NB4 (cell line): Measurements from ENCODE around the gene HUWE1.

Source experiments
- MYC ChIP-seq: IDR thresholded peaks from 2 replicates; pipeline ENCODE4 v1.6.1; 2011; ENCODE audit warnings: low read depth, low read length
- POLR2A ChIP-seq: IDR thresholded peaks from 2 replicates; pipeline ENCODE4 v1.6.1; 2011; ENCODE audit warnings: mild to moderate bottlenecking; ENCODE audit not compliant: insufficient read length; ENCODE audit errors: extremely low read depth
- TF ChIP-seq, protein P1 (sequence below): IDR thresholded peaks from one replicate; pipeline ENCODE4 v1.5.1; 2012; ENCODE audit warnings: low read depth, low read length
- TF ChIP-seq, protein P2 (sequence below): IDR thresholded peaks from 2 replicates; pipeline ENCODE4 v1.6.1; 2011; ENCODE audit warnings: low read depth, low read length

DNA sequence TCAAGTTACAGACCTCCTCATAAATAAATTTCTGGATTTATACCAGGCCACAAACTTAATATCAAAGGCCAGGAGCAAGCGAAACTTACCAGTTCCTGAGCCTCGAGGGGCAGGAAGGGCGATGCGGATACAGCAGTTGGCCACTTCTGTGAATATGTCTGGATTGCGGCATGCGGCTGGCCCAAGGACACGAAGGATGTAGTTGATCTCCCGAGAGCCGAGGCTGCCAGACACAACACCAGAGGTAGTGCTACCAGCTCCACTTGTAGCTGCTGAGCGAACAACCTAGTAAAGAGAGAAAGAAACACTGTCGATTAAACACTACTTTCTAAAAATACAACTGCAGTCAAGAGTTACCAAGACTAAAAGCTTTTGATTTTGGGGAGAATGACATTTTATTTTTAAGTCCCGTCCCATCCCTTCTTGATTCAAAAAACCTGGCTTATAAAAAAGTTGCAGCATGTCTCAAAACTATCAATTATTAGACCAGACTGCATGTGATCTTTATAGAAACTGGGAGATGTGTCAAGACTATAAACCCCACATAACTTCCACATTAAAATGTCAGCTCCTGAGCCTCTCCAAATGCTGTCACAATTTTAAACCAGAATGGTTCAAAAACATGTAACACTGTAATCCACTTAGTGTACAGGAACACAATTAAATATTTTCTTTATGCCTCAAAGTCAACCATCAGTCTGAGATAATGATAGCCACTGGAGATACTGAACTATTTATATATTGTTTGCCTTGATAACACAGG, 105.6 kb downstream of the HUWE1 start:
- TF ChIP-seq, protein P1, sequence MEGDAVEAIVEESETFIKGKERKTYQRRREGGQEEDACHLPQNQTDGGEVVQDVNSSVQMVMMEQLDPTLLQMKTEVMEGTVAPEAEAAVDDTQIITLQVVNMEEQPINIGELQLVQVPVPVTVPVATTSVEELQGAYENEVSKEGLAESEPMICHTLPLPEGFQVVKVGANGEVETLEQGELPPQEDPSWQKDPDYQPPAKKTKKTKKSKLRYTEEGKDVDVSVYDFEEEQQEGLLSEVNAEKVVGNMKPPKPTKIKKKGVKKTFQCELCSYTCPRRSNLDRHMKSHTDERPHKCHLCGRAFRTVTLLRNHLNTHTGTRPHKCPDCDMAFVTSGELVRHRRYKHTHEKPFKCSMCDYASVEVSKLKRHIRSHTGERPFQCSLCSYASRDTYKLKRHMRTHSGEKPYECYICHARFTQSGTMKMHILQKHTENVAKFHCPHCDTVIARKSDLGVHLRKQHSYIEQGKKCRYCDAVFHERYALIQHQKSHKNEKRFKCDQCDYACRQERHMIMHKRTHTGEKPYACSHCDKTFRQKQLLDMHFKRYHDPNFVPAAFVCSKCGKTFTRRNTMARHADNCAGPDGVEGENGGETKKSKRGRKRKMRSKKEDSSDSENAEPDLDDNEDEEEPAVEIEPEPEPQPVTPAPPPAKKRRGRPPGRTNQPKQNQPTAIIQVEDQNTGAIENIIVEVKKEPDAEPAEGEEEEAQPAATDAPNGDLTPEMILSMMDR = no peak
- no peak for TF ChIP-seq POLR2A
- no peak for TF ChIP-seq MYC
- TF ChIP-seq, protein P2, sequence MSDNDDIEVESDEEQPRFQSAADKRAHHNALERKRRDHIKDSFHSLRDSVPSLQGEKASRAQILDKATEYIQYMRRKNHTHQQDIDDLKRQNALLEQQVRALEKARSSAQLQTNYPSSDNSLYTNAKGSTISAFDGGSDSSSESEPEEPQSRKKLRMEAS = no peak
